ENCODE data around the gene DCDC2.
"Not testable (repeated sequence)": the region's sequence is repeated elsewhere in the genome, so short reads cannot be mapped to it uniquely, and the experiment has no call there.

DCDC2 gene

GRCh38 chr6:24214984-24215383 is 142.9 kb downstream of the DCDC2 start:
- no peak for DNase-seq

DNA sequence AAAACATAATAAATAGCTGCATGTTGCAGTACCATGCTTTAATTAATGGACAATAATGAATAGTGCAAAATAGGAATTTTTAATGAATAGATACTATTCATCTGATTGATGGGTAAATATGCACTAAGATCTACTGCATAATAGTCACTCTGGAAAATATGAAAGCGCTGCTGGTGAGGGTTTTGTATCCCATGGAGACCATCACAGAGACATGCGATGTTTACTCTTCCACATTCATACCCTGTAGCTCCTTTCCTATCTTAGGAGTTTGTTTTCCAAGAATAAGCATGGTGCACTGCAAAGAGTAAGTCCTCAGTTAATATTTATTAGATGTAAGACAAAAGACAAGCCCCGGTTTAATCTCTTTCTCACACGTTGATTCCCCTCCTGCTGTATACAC is 150.4 kb downstream of the DCDC2 start:
- no peak for DNase-seq

DNA sequence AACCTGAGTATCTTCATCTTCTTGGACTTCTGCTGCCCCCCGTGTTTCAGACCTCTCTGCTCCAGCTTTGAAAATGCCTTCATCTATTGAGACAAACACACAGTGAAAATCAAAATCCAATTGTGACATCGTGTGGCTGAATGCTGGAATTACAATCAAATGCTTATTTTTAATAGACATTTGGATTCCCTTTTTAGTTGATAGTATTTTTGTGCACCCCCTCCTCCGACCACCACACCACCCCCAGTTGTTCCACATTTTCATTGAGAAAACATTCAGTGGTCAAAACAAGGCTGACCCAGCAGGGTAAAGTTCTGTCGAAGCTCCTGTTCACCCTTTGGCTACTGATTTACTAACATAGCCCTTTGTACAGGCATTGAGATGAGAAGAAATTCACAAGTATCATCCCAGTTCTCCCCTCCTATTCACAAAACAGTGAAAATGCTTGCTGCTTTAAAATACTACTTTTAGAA is 152.8 kb downstream of the DCDC2 start:
- DNase-seq, result peak; percentile 20

DNA sequence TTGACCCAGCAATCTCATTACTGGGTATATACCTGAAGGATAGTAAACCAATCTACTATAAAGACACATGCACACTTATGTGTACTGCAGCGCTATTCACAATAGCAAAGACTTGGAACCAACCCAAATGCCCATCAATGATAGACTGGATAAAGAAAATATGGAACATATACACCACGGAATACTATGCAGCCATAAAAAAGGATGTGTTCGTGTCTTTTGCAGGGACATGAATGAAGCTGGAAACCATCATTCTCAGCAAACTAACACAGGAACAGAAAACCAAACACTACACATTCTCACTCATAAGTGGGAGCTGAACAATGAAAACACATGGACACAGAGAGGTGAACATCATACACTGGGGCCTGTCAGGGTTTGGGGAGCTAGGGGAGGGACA is 153.7 kb downstream of the DCDC2 start:
- not testable (repeated sequence) for DNase-seq

GRCh38 chr6:24197892-24198291 is 160.0 kb downstream of the DCDC2 start:
- no peak for DNase-seq

DNA sequence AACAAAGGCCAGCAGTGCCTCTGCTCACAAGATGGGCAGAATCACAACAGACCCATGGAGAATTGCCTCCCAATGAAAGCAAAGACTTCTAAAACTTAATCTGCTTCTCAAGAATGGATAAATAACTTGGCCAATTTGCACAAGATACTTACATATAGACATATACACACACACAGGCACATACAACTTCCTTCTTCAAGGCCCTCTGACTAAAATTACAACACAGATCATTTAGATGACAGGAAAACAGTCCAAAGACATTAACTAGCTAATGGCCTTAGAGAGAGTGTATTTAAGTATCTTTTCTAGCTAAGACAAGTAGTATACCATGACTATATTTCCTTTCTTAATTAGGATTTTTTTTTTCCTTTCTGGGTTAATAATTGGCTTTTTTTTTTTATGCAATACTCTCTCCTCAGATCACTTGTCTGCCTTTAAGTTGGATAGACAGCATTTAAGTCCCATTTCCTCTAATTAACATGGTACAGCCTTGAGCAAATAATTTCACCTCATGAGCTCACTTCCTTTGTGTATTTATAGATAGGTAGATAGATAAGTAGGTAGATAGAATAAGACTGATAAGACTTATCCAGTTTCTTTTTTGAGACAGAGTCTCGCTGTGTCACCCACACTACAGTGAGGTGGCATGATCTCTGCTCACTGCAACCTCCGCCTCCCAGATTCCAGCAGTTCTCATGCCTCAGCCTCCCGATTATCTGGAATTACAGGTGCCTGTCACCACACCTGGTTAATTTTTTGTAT is 161.8 kb downstream of the DCDC2 start:
- no peak for DNase-seq

DNA sequence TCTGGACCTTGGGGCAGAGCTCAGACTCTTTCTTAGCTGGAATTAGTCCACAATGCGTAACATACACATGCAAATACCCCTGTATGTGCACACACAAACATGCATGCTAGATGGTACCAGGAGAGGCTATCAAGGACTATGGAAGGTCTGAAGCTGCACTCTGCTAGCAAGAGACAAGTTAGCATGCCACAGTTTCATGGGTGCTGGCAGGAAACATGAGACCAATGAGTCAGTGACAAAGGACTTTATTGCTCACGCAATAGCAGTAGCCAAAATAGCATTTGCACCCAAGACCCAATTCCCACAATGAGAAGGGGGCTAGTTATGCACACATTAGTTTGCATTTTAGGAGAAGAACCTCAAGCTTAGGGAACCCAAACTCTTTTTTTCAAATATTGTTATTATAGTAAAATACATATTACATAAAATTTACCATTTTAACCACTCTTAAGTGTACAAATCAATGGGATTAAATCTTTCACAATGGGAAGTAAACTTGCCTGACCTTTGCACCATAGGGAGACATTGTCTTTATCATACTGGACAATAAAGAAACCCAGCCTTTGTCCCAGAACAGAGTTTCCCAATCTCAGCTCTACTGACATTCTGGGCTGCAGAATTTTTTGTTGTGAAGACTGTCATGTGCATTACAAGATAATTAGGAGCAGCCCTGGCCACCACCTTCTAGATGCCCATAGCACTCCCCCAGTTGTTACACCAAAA is 162.7 kb downstream of the DCDC2 start:
- DNase-seq, result no peak

DNA sequence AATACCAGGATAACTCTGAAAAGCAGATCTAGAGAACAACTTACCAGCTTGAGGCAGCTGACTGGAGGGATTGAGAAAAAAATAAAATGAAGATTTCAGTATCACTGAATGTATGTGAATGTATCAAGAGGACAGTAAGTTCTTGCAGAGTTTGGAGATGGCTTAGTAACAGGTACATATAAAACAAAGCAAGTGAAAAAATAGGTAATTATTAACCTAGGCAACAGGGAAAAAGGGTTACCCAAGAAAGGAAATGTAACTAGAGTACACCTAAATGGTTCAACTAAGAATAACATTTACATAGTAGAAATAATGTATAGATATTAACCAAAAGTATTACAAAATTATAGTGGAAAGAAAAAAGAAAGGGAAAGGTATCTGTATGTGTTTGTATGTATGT is 164.5 kb downstream of the DCDC2 start:
- no peak for DNase-seq

DNA sequence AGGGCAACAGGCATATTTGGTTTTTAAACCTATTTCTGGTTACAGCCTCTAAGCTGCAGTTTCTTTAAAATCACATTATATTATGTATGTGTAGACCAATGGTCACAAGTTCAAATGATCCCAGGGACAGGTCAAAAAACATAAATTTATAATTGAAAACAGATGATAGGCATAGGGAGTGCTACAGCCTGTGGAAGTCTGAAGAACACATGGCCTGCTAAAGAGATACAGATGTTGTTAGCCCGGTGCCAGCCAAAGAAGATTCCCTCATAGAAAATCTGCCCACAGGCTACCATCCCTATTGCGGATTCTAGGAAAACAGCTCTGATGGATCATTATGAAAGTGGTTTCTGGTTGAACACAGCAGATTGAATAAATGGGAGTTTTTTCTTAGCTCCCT is 166.5 kb downstream of the DCDC2 start:
- no peak for DNase-seq

GRCh38 chr6:24188578-24189080 is 169.2 kb downstream of the DCDC2 start:
- no peak for DNase-seq

- no peak for DNase-seq
Observed at GRCh38 chr6:24187965-24188577, 169.8 kb downstream of the DCDC2 start.

- DNase-seq, result no peak
Observed at GRCh38 chr6:24186349-24186748, 171.5 kb downstream of the DCDC2 start.

DNA sequence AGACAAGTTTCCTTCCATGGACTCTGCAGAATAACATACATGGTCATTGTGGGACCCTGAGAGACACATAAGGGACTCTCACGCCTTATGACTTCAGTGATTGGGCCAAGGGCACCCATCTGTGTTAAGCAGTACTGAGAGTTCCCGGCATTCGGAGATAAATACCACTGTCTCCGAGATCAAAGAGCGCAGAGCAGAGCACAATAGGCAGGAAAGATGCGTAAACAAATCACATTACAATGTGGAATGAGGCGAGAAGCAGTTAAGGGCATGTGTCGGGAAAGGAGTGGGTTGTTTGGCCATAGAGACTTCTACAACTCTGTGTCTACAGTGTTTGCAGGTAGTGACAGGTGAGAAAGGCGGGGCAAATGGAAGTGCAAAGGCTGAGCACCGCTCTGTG is 174.3 kb downstream of the DCDC2 start:
- DNase-seq, result no peak

DNA sequence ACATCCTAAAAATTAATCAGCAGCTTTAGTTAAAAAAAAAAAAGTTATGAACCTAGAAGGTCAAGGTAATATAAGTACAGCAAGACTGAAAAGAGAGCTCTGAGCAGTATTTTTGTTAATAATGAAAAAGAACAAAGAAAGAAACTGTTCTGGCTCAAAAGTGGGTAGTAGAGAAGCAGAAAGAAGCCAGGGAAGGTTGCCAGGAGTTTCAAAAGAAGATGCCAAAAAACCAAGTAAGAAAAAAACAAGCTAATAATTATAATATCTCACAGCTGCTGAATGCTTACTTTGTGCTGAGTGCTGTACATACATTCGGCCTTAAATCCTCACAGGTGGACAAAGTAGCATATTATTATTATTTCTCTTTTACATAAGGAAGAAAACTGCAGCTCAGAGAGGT is 200.0 kb downstream of the DCDC2 start:
- no peak for DNase-seq

DNA sequence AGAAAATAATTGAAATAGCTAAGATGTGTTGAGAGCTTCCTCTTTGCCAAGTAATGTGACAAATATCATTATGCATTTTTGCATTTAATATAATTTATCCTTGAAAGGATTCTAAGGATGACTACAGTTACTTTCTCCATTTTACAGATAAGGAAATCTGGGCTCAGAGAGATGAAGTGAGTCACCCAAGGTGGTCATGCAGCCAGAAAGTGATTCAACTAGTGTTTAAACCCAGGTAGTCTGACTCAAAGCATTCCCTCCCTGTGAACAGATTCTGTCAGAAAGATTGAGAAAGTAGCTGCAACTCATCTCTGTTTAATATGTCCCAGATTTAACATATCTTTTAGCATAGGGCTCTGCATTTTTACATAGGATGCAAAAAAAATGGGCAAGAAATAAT is 203.7 kb downstream of the DCDC2 start:
- peak; percentile 43 for DNase-seq

DNA sequence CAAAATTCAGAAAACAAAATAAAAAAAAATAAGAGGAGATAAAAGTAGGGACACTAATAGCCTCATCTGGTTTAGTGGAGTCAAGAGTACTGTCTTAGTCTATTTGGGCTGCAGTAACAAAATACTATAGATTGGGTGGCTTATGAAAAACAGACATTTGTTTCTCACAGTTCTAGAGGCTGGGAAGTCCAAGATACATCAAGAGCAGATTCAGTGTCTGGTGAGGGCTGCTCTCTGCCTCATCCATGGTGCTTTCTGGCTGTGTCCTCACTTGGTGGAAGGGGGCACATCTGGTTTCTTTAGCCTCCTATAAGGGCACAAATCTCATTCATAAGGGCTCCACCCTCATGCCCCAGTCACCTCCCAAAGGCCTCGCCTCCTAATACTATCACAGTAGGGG is 205.8 kb downstream of the DCDC2 start:
- DNase-seq, result no peak

GRCh38 chr6:24149836-24150235 is 208.0 kb downstream of the DCDC2 start:
- no peak for DNase-seq

GRCh38 chr6:24149296-24149695 is 208.6 kb downstream of the DCDC2 start:
- DNase-seq, result no peak

DNA sequence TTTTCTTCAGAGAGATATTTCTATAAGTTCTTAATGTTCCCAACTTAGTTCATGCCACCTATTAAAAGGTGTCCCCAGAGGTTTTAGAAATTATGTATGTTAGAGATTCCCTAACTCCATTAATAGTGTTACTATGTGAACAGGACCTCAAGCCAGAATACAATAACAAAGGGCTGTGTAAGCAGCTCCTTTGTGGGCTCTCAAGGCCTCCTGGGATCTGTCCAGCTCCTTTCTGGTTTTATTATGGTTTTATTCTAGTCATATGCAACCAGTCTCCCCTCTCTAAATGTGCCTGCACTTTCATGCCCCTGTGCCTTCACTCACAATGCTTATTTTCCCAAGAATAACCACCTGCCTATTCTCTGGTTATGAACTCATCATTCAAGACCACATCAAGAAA is 209.2 kb downstream of the DCDC2 start:
- no peak for DNase-seq

DNA sequence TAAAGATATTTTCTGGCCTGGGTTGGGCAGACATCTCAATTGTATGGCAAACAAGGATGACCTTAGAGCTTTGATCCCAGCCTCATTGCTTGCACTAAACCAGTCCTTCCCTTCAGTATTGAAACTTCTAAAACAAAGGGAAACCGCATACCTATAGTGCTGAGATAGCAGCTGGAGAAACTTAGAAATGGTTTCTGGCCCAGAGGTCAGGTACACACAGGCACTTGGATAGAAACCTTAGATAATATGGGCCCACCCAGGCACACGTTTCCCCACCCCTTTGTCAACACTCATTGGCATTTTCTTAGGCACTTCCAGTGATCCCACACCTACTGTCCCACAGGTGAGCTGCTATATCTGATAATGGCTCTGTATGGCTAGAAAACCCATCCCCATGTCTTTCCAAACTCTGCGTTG is 209.7 kb downstream of the DCDC2 start:
- DNase-seq, result no peak

DNA sequence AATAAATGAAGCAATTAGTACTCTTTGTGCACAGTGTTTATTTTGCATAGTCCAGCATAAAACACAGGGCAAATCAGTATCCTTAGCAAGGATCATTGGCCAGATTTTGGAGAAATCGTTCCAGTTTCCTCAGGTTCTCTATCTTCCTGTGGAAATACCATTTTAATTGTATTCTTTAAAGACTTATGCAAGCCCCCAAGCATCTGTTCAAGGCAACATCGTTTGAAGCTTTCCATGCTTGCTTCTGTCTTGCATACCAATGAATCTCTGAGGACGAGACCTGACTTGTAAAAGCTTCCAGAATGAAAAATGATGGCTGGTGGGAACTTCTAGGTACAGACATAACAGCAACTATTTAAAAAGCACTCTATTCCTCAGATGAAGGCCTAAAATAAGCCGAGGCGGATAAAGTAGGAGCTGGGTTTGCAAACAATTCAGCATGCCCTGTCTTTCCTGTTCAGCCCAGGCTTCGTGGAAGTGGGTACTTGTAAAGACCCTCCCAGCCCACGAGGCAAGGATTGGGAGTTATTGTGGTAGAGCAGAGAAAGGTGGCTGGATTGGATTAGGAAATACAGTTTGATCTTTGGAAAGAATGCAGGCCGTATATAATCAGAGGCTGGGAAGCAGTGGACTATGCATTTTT is 210.2 kb downstream of the DCDC2 start:
- no peak for DNase-seq

DNA sequence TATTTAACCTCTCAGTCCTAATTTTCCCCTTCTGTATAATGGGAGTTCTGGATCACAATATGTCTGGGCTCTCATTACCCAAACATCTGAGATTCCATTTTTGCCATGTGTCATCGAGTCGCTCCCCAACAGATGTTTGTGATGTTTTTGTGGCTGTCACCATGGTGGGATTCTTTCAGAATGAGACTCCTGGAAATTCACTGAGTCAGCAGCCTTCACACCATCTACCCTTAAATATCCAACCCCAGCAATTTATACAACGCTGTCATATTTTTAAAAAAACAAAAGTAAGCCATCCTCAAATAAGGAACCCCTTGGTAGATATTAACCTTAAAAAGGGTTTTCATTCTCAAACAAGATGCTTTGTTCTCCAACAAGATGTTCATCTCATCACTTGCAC is 211.0 kb downstream of the DCDC2 start:
- no peak for DNase-seq

DNA sequence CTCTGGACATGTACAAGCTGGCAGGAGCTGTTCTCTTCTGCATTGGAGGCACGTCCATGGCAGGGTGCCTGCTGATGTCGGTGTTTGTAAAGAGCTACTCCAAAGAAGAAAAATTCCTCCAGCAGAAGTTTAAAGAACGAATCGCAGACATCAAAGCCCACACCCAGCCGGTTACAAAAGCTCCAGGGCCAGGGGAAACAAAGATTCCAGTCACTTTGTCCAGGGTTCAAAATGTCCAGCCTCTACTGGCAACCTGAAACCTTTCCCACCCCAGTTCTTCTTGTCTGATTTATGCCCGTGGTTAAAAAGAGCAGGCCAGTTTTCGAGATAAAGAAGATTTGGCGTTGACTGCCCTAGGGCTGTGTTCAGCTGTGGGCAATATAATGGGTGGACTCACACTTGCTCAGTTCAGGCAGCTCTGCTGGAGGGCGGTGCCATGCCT is 212.1 kb downstream of the DCDC2 start:
- DNase-seq, result no peak

All from fibroblast of skin of abdomen (primary cell).